Mesenchymal stem cell (in vitro differentiated cells and primary cell): ENCODE data around the gene SYT17.

Source experiments
- DNase-seq: peaks from one replicate; pipeline ENCODE4 v3.0.0-alpha.2; 2013
- H2AFZ ChIP-seq: one replicate; pipeline ENCODE4 v1.6.1; 2013; ENCODE audit warnings: low read depth, mild to moderate bottlenecking, control low read depth, inconsistent platforms, low read length, moderate library complexity
- H2AK5ac ChIP-seq: 2 replicates; pipeline ENCODE4 v1.6.1; 2013; ENCODE audit warnings: low read length, moderate library complexity, mild to moderate bottlenecking, inconsistent platforms; ENCODE audit not compliant: severe bottlenecking
- H2BK120ac ChIP-seq: one replicate; pipeline ENCODE4 v1.6.1; 2013; ENCODE audit warnings: low read depth, mild to moderate bottlenecking, inconsistent platforms, low read length, moderate library complexity
- H2BK12ac ChIP-seq, 2 experiments: one replicate each; pipeline ENCODE4 v1.6.1; 2013; ENCODE audit warnings: inconsistent platforms in 2 of 2, low read length in 2 of 2, mild to moderate bottlenecking in 2 of 2, moderate library complexity in 2 of 2, control low read depth in 1 of 2
- H2BK15ac ChIP-seq: one replicate; pipeline ENCODE4 v1.6.1; 2013; ENCODE audit warnings: mild to moderate bottlenecking, low read depth, inconsistent platforms; ENCODE audit not compliant: poor library complexity, severe bottlenecking
- H2BK5ac ChIP-seq: 2 replicates; pipeline ENCODE4 v1.6.1; 2013; ENCODE audit warnings: low read depth, mild to moderate bottlenecking, low read length, control low read depth, inconsistent platforms; ENCODE audit not compliant: poor library complexity, severe bottlenecking
- H3K14ac ChIP-seq, 2 experiments: one replicate each; pipeline ENCODE4 v1.6.1; 2013; ENCODE audit warnings: inconsistent platforms in 2 of 2, low read length in 2 of 2, control low read depth in 1 of 2, mild to moderate bottlenecking in 1 of 2, moderate library complexity in 1 of 2
- H3K18ac ChIP-seq, 2 experiments: one replicate each; pipeline ENCODE4 v1.6.1; 2013; ENCODE audit warnings: inconsistent platforms in 2 of 2, low read length in 2 of 2, control low read depth in 1 of 2, low read depth in 1 of 2, mild to moderate bottlenecking in 1 of 2
- H3K23ac ChIP-seq, 2 experiments: one replicate each; pipeline ENCODE4 v1.6.1; 2013; ENCODE audit warnings: inconsistent platforms in 2 of 2, low read length in 2 of 2, mild to moderate bottlenecking in 2 of 2, moderate library complexity in 2 of 2, control low read depth in 1 of 2
- H3K27ac ChIP-seq: 2 replicates; pipeline ENCODE4 v1.5.1; 2013; ENCODE audit warnings: mild to moderate bottlenecking, moderate library complexity, low read length, control low read depth, inconsistent platforms; ENCODE audit not compliant: poor library complexity, severe bottlenecking
- H3K27me3 ChIP-seq, 2 experiments: 2 replicates each; pipeline versions ENCODE4 v1.6.1 to v1.7.0; 2013; ENCODE audit warnings: low read length in 2 of 2, mild to moderate bottlenecking in 2 of 2, moderate library complexity in 2 of 2, control low read depth in 1 of 2, inconsistent platforms in 1 of 2; ENCODE audit not compliant: control insufficient read depth in 1 of 2, insufficient read depth in 1 of 2
- H3K36me3 ChIP-seq, 2 experiments: 2 replicates each; pipeline versions ENCODE4 v1.6.1 to v1.7.0; 2013; ENCODE audit warnings: low read length in 2 of 2, control low read depth in 1 of 2, inconsistent platforms in 1 of 2, low read depth in 1 of 2, mild to moderate bottlenecking in 1 of 2; ENCODE audit not compliant: insufficient read depth in 2 of 2, control insufficient read depth in 1 of 2
- H3K4ac ChIP-seq, 2 experiments: one replicate each; pipeline ENCODE4 v1.6.1; 2013; ENCODE audit warnings: inconsistent platforms in 2 of 2, low read length in 2 of 2, mild to moderate bottlenecking in 2 of 2, moderate library complexity in 2 of 2, control low read depth in 1 of 2, low read depth in 1 of 2
- H3K4me1 ChIP-seq: 2 replicates; pipeline ENCODE4 v1.6.1; 2013; ENCODE audit warnings: low read depth, low read length, control low read depth; ENCODE audit not compliant: control insufficient read depth, insufficient read depth
- H3K4me2 ChIP-seq: 2 replicates; pipeline ENCODE4 v1.6.1; 2013; ENCODE audit warnings: low read length, mild to moderate bottlenecking, inconsistent platforms; ENCODE audit not compliant: poor library complexity, severe bottlenecking
- H3K4me3 ChIP-seq, 2 experiments: 2 replicates each; pipeline versions ENCODE4 v1.5.1 to v1.7.0; 2013; ENCODE audit warnings: low read length in 2 of 2, mild to moderate bottlenecking in 2 of 2, control low read depth in 1 of 2, low read depth in 1 of 2; ENCODE audit not compliant: insufficient read depth in 1 of 2
- H3K79me1 ChIP-seq: replicated peaks from 2 replicates; pipeline ENCODE4 v1.6.1; 2013; ENCODE audit warnings: mild to moderate bottlenecking, control low read depth, low read length, inconsistent platforms; ENCODE audit not compliant: poor library complexity, severe bottlenecking
- H3K9ac ChIP-seq: 2 replicates; pipeline ENCODE4 v1.7.0; 2013; ENCODE audit warnings: mild to moderate bottlenecking, low read length, moderate library complexity
- H3K9me3 ChIP-seq: 2 replicates; pipeline ENCODE4 v1.7.0; 2013; ENCODE audit warnings: mild to moderate bottlenecking, low read length; ENCODE audit not compliant: control insufficient read depth
- H4K8ac ChIP-seq: one replicate; pipeline ENCODE4 v1.6.1; 2013; ENCODE audit warnings: inconsistent platforms, mild to moderate bottlenecking, low read length, moderate library complexity
- H4K91ac ChIP-seq: one replicate; pipeline ENCODE4 v1.6.1; 2013; ENCODE audit warnings: mild to moderate bottlenecking, low read length, inconsistent platforms
- WGBS: methylation state at CpG from one replicate; pipeline ENCODE4 v1.1.7; 2013; ENCODE audit warnings: mixed read lengths; 5-methylcytosine and 5-hydroxymethylcytosine counted together

The SYT17 gene

DNA sequence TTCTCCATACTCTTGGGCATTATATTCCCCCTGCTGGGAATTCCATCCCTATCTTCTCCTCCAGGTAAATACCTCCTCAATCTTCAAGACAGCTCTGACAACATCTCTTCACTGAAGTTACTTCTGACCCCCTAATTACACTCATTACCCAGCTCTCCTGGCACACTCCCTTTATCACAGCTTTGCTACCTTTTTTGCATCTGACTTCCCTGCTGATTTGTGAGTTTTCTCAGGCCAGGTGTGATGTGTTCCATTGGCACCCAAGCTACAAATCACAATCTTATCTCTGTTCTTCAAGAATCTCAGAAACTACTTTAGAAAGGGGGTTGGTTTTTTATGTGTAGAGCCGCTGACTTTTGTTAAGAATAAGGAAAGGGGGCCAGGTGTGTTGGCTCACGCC, 131.5 kb downstream of the SYT17 start:
- Histone ChIP-seq H2AK5ac (no peak overlapping the region), H3K27ac (no peak overlapping the region), H2BK12ac (no peak overlapping the region), H3K18ac (no peak overlapping the region), H3K27me3 (peaks cover 5 to 16% of the 10 kb centered on the region in 2 experiments), H3K4me1 (no peaks in the 10 kb centered on the region), H3K4me2 (no peak overlapping the region), H3K23ac (no peak overlapping the region), H4K91ac (no peak overlapping the region), H3K4me3 (no peak overlapping the region), H3K79me1 (no peaks in the 10 kb centered on the region), H2BK5ac (no peak overlapping the region), H4K8ac (no peak overlapping the region), H3K9ac (no peak overlapping the region), H3K14ac (no peak overlapping the region), H2BK120ac (no peak overlapping the region), H2BK15ac (no peak overlapping the region), H3K4ac (no peak overlapping the region), H2AFZ (no peak overlapping the region), H3K9me3 (no peaks in the 10 kb centered on the region), H3K36me3 (no peaks in the 10 kb centered on the region)
- no peak for DNase-seq
- WGBS = 30% methylated on average over 2 of the region's 2 CpGs

- Histone ChIP-seq H2BK15ac (no peak overlapping the region), H3K79me1 (no peaks in the 10 kb centered on the region), H2BK5ac (no peak overlapping the region), H4K91ac (no peak overlapping the region), H3K4me1 (no peaks in the 10 kb centered on the region), H3K14ac (no peak overlapping the region), H3K23ac (no peak overlapping the region), H2BK12ac (no peak overlapping the region), H3K4me3 (no peak overlapping the region), H3K27ac (no peak overlapping the region), H3K18ac (no peak overlapping the region), H3K4me2 (no peak overlapping the region), H2BK120ac (no peak overlapping the region), H3K27me3 (peaks cover 5 to 13% of the 10 kb centered on the region in 2 experiments), H4K8ac (no peak overlapping the region), H2AFZ (no peak overlapping the region), H3K9ac (no peak overlapping the region), H3K9me3 (no peaks in the 10 kb centered on the region), H3K4ac (no peak overlapping the region), H2AK5ac (no peak overlapping the region), H3K36me3 (no peaks in the 10 kb centered on the region)
- WGBS = no CpG with 5 or more reads among the region's 1 CpG
- no peak for DNase-seq
Observed at GRCh38 chr16:19301931-19302330, 133.9 kb downstream of the SYT17 start.

GRCh38 chr16:19304750-19305149, 136.7 kb downstream of the SYT17 start:
- Histone ChIP-seq H2AFZ (no peak overlapping the region), H3K79me1 (no peaks in the 10 kb centered on the region), H3K9me3 (no peaks in the 10 kb centered on the region), H3K4me3 (no peak overlapping the region), H2BK12ac (no peak overlapping the region), H3K4me1 (no peaks in the 10 kb centered on the region), H3K9ac (no peak overlapping the region), H4K91ac (no peak overlapping the region), H2AK5ac (no peak overlapping the region), H3K27me3 (peaks cover 5 to 24% of the 10 kb centered on the region in 2 experiments), H2BK15ac (no peak overlapping the region), H3K4ac (no peak overlapping the region), H3K36me3 (no peaks in the 10 kb centered on the region), H3K23ac (no peak overlapping the region), H2BK120ac (no peak overlapping the region), H3K14ac (no peak overlapping the region), H3K4me2 (no peak overlapping the region), H3K27ac (no peak overlapping the region), H4K8ac (no peak overlapping the region), H2BK5ac (no peak overlapping the region), H3K18ac (no peak overlapping the region)
- 36% methylated on average over 2 of the region's 2 CpGs for WGBS
- DNase-seq = no peak

GRCh38 chr16:19305443-19305842, 137.4 kb downstream of the SYT17 start:
- Histone ChIP-seq H2AK5ac (no peak overlapping the region), H3K79me1 (no peaks in the 10 kb centered on the region), H3K9me3 (no peaks in the 10 kb centered on the region), H3K14ac (no peak overlapping the region), H4K8ac (no peak overlapping the region), H2AFZ (no peak overlapping the region), H3K36me3 (no peaks in the 10 kb centered on the region), H3K27me3 (peaks cover 5 to 24% of the 10 kb centered on the region in 2 experiments), H2BK120ac (no peak overlapping the region), H3K4me1 (no peaks in the 10 kb centered on the region), H2BK15ac (no peak overlapping the region), H3K18ac (no peak overlapping the region), H2BK5ac (no peak overlapping the region), H3K27ac (no peak overlapping the region), H2BK12ac (no peak overlapping the region), H3K9ac (no peak overlapping the region), H4K91ac (no peak overlapping the region), H3K4me2 (no peak overlapping the region), H3K23ac (no peak overlapping the region), H3K4ac (no peak overlapping the region), H3K4me3 (no peak overlapping the region)
- 89% methylated on average over 2 of the region's 2 CpGs for WGBS
- no peak for DNase-seq
